Measurements from ENCODE around the gene PIGL. TPM values are rescaled to one million over a fixed set of nuclear protein-coding genes. Genes with fewer than 3 reads are reported as not detected.
A peak's percentile ranks its signal among the peaks of the same experiment; 100 is the strongest.

Gene PIGL
- total and polyA plus RNA-seq, 2 donors (not counting 1 experiment from before 2014, with no cell fraction given) = 16.4 to 19.3 TPM

GRCh38 chr17:16286947-16287562, 70.0 kb downstream of the PIGL start:
- Histone ChIP-seq H3K27ac (ENCODE audit: insufficient read depth, low read length) (peak overlapping the region; percentile 93), H3K79me2 (ENCODE audit: control insufficient read depth, insufficient read depth, low read length) (no peaks in the 10 kb centered on the region), H4K20me1 (ENCODE audit: control insufficient read depth, extremely low read depth, insufficient read depth, low read length) (no peaks in the 10 kb centered on the region), H3K27me3 (ENCODE audit: control insufficient read depth, insufficient read depth, low read length) (no peaks in the 10 kb centered on the region), H3K9ac (ENCODE audit: insufficient read depth, low read length) (peak overlapping the region; percentile 60), H3K9me3 (ENCODE audit: control insufficient read depth, insufficient read depth, low read depth, low read length) (no peaks in the 10 kb centered on the region), H3K36me3 (ENCODE audit: control insufficient read depth, insufficient read depth, low read length) (no peaks in the 10 kb centered on the region), H3K4me3 (replicated peaks in 1 of 4; ENCODE audit: control extremely low read depth in 1 of 4, insufficient read depth in 1 of 4, low read depth in 3 of 4, low read length in 4 of 4) (peak overlapping the region in 3 of 4 experiments; percentile 2 to 36 (median 6)), H3K4me2 (ENCODE audit: extremely low read depth, insufficient read depth, low read length) (peak overlapping the region; percentile 83), H2AFZ (ENCODE audit: low read length) (no peak overlapping the region), H3K4me1 (ENCODE audit: control insufficient read depth, extremely low read depth, insufficient read depth, low read length) (peaks cover 30% of the 10 kb centered on the region)
- DNase-seq (ENCODE audit: low read depth in 2 of 2) = no peak
- peak; percentile 26 to 29 for TF ChIP-seq CTCF (conservative IDR thresholded peaks at IDR 0.05 in 1 of 2, IDR thresholded peaks at IDR 0.05 in 1 of 2; ENCODE audit: low read depth in 1 of 2, low read length in 2 of 2)
- TF ChIP-seq EZH2 (IDR thresholded peaks at IDR 0.05; ENCODE audit: low read length, missing control alignments) = no peak

- Histone ChIP-seq H3K27me3 (ENCODE audit: control insufficient read depth, insufficient read depth, low read length) (no peaks in the 10 kb centered on the region), H2AFZ (ENCODE audit: low read length) (peak overlapping the region; percentile 31), H3K9me3 (ENCODE audit: control insufficient read depth, insufficient read depth, low read depth, low read length) (no peaks in the 10 kb centered on the region), H3K4me3 (replicated peaks in 1 of 4; ENCODE audit: control extremely low read depth in 1 of 4, insufficient read depth in 1 of 4, low read depth in 3 of 4, low read length in 4 of 4) (no peak overlapping the region), H3K4me2 (ENCODE audit: extremely low read depth, insufficient read depth, low read length) (peak overlapping the region; percentile 83), H3K36me3 (ENCODE audit: control insufficient read depth, insufficient read depth, low read length) (no peaks in the 10 kb centered on the region), H3K27ac (ENCODE audit: insufficient read depth, low read length) (peak overlapping the region; percentile 93), H3K79me2 (ENCODE audit: control insufficient read depth, insufficient read depth, low read length) (no peaks in the 10 kb centered on the region), H3K4me1 (ENCODE audit: control insufficient read depth, extremely low read depth, insufficient read depth, low read length) (peaks cover 25% of the 10 kb centered on the region), H4K20me1 (ENCODE audit: control insufficient read depth, extremely low read depth, insufficient read depth, low read length) (no peaks in the 10 kb centered on the region), H3K9ac (ENCODE audit: insufficient read depth, low read length) (no peak overlapping the region)
- DNase-seq (ENCODE audit: low read depth in 2 of 2) = peak; percentile 79 to 91
- TF ChIP-seq EZH2 (IDR thresholded peaks at IDR 0.05; ENCODE audit: low read length, missing control alignments) (no peak), CTCF (conservative IDR thresholded peaks at IDR 0.05 in 1 of 2, IDR thresholded peaks at IDR 0.05 in 1 of 2; ENCODE audit: low read depth in 1 of 2, low read length in 2 of 2) (peak in 1 of 2 donors; percentile 6)
Measured at GRCh38 chr17:16287563-16288027, 70.6 kb downstream of the PIGL start.

GRCh38 chr17:16288860-16289571, 72.0 kb downstream of the PIGL start:
- Histone ChIP-seq H3K4me3 (replicated peaks in 1 of 4; ENCODE audit: control extremely low read depth in 1 of 4, insufficient read depth in 1 of 4, low read depth in 3 of 4, low read length in 4 of 4) (no peak overlapping the region), H3K9me3 (ENCODE audit: control insufficient read depth, insufficient read depth, low read depth, low read length) (no peaks in the 10 kb centered on the region), H4K20me1 (ENCODE audit: control insufficient read depth, extremely low read depth, insufficient read depth, low read length) (no peaks in the 10 kb centered on the region), H3K79me2 (ENCODE audit: control insufficient read depth, insufficient read depth, low read length) (no peaks in the 10 kb centered on the region), H2AFZ (ENCODE audit: low read length) (no peak overlapping the region), H3K36me3 (ENCODE audit: control insufficient read depth, insufficient read depth, low read length) (no peaks in the 10 kb centered on the region), H3K9ac (ENCODE audit: insufficient read depth, low read length) (no peak overlapping the region), H3K27ac (ENCODE audit: insufficient read depth, low read length) (no peak overlapping the region), H3K27me3 (ENCODE audit: control insufficient read depth, insufficient read depth, low read length) (no peaks in the 10 kb centered on the region), H3K4me1 (ENCODE audit: control insufficient read depth, extremely low read depth, insufficient read depth, low read length) (peaks cover 23% of the 10 kb centered on the region), H3K4me2 (ENCODE audit: extremely low read depth, insufficient read depth, low read length) (no peak overlapping the region)
- TF ChIP-seq CTCF (conservative IDR thresholded peaks at IDR 0.05 in 1 of 2, IDR thresholded peaks at IDR 0.05 in 1 of 2; ENCODE audit: low read depth in 1 of 2, low read length in 2 of 2) (no peak), EZH2 (IDR thresholded peaks at IDR 0.05; ENCODE audit: low read length, missing control alignments) (no peak)
- DNase-seq (ENCODE audit: low read depth in 2 of 2) = no peak
